ENCODE measurements around the gene MCRIP1. TPM values are rescaled to one million over a fixed set of nuclear protein-coding genes. Genes with fewer than 3 reads are reported as not detected.

MCRIP1 gene
- total RNA-seq, 4 donors from 2014 or later = 23.3 to 44.0 (median 33.2) TPM

GRCh38 chr17:81867170-81867990, 34.3 kb upstream of the MCRIP1 start:
- peak overlapping the region; percentile 96 to 100 (median 98) for H3K27ac ChIP-seq
- intact Hi-C loops (cut with DNase I; ENCODE audit: low total_unique reads) = no loop called here
- peak; percentile 63 for DNase-seq
- H3K4me1 ChIP-seq = peaks cover 44 to 84% (median 68%) of the 10 kb centered on the region in 4 donors
- H3K9me3 ChIP-seq = no peaks in the 10 kb centered on the region
- H3K36me3 ChIP-seq = peaks cover 0 to 4% (median 0%) of the 10 kb centered on the region in 4 donors
- H3K4me3 ChIP-seq = no peak overlapping the region
- in situ Hi-C loops (cut with MboI; ENCODE audit: low pct_ligation_motif_present in 1 of 4, low pct_unique_long_range_greater_than_20kb in 1 of 4, low sequenced_read_pairs in 3 of 4) = no loop called here
- 35% methylated on average over 19 of the region's 23 CpGs; no CpG with 5 or more reads in 1 of the 2 donors for WGBS, 2 donors (ENCODE audit: low coverage in 1 of 2)
- H3K27me3 ChIP-seq = no peaks in the 10 kb centered on the region
- TF ChIP-seq POLR2A (IDR thresholded peaks at IDR 0.05) (peak; percentile 26), POLR2AphosphoS5 (IDR thresholded peaks at IDR 0.05) (peak in 2 of 3 donors; percentile 12 to 53), EP300 (IDR thresholded peaks at IDR 0.05; ENCODE audit: low read depth) (no peak)

- Histone ChIP-seq H3K4me3 (no peak overlapping the region), H3K27me3 (no peaks in the 10 kb centered on the region), H3K9me3 (no peaks in the 10 kb centered on the region), H3K4me1 (peaks cover 45 to 86% (median 69%) of the 10 kb centered on the region in 4 donors), H3K36me3 (peaks cover 0 to 4% (median 0%) of the 10 kb centered on the region in 4 donors), H3K27ac (peak overlapping the region; percentile 96 to 100 (median 98))
- intact Hi-C loops (cut with DNase I; ENCODE audit: low total_unique reads) (no loop called here), in situ Hi-C loops (cut with MboI; ENCODE audit: low pct_ligation_motif_present in 1 of 4, low pct_unique_long_range_greater_than_20kb in 1 of 4, low sequenced_read_pairs in 3 of 4) (no loop called here)
- no peak for DNase-seq
- WGBS, 2 donors (ENCODE audit: low coverage in 1 of 2) = 65% methylated on average over 13 of the region's 18 CpGs; no CpG with 5 or more reads in 1 of the 2 donors
- TF ChIP-seq POLR2A (IDR thresholded peaks at IDR 0.05) (peak; percentile 30), CTCF (IDR thresholded peaks at IDR 0.05) (no peak)
Observed at GRCh38 chr17:81866440-81867169, 33.5 kb upstream of the MCRIP1 start.

GRCh38 chr17:81865733-81866439, 32.8 kb upstream of the MCRIP1 start:
- peaks cover 45 to 89% (median 73%) of the 10 kb centered on the region in 4 donors for H3K4me1 ChIP-seq
- no peak overlapping the region for H3K4me3 ChIP-seq
- in situ Hi-C loops (cut with MboI; ENCODE audit: low pct_ligation_motif_present in 1 of 4, low pct_unique_long_range_greater_than_20kb in 1 of 4, low sequenced_read_pairs in 3 of 4) (no loop called here), intact Hi-C loops (cut with DNase I; ENCODE audit: low total_unique reads) (no loop called here)
- no peaks in the 10 kb centered on the region for H3K9me3 ChIP-seq
- TF ChIP-seq EP300 (IDR thresholded peaks at IDR 0.05; ENCODE audit: low read depth) (no peak), POLR2AphosphoS5 (IDR thresholded peaks at IDR 0.05) (peak; percentile 80 to 88 (median 88)), POLR2A (IDR thresholded peaks at IDR 0.05) (peak; percentile 81)
- DNase-seq = peak; percentile 96
- H3K27ac ChIP-seq = peak overlapping the region; percentile 96 to 100 (median 98)
- no peaks in the 10 kb centered on the region for H3K27me3 ChIP-seq
- WGBS, 2 donors (ENCODE audit: low coverage in 1 of 2) = 50% methylated on average over 18 of the region's 18 CpGs; no CpG with 5 or more reads in 1 of the 2 donors
- peaks cover 0 to 4% (median 0%) of the 10 kb centered on the region in 4 donors for H3K36me3 ChIP-seq

GRCh38 chr17:81865358-81865732, 32.3 kb upstream of the MCRIP1 start:
- peak overlapping the region; percentile 96 to 100 (median 98) for H3K27ac ChIP-seq
- H3K36me3 ChIP-seq = peaks cover 0 to 4% (median 0%) of the 10 kb centered on the region in 4 donors
- in situ Hi-C loops (cut with MboI; ENCODE audit: low pct_ligation_motif_present in 1 of 4, low pct_unique_long_range_greater_than_20kb in 1 of 4, low sequenced_read_pairs in 3 of 4) (no loop called here), intact Hi-C loops (cut with DNase I; ENCODE audit: low total_unique reads) (no loop called here)
- no peak overlapping the region for H3K4me3 ChIP-seq
- DNase-seq = no peak
- H3K9me3 ChIP-seq = no peaks in the 10 kb centered on the region
- TF ChIP-seq CTCF (IDR thresholded peaks at IDR 0.05) = no peak
- TF ChIP-seq POLR2A (IDR thresholded peaks at IDR 0.05) = no peak
- TF ChIP-seq EP300 (IDR thresholded peaks at IDR 0.05; ENCODE audit: low read depth) = no peak
- no peak for TF ChIP-seq POLR2AphosphoS5 (IDR thresholded peaks at IDR 0.05)
- H3K4me1 ChIP-seq = peaks cover 45 to 87% (median 73%) of the 10 kb centered on the region in 4 donors
- no peaks in the 10 kb centered on the region for H3K27me3 ChIP-seq
- WGBS, 2 donors (ENCODE audit: low coverage in 1 of 2) = 79 to 83% methylated on average over 4 to 8 of the region's 8 CpGs
